Suprapubic skin (tissue), 4 donors: ENCODE measurements around the gene HLF. TPM values are rescaled to one million over a fixed set of nuclear protein-coding genes. Genes with fewer than 3 reads are reported as not detected.

ENCODE experiments used
- DNase-seq, 2 donors: peaks; one replicate each; pipeline ENCODE4 v3.0.0-alpha.2; 2019; ENCODE audit warnings: low spot score in 2 of 2
- H3K27ac ChIP-seq: fragments of 200-600 bp; sonication (generic); one replicate; pipeline ENCODE4 v1.5.1; 2019
- H3K27me3 ChIP-seq: fragments of 200-600 bp; sonication (generic); one replicate; pipeline ENCODE4 v1.5.1; 2019
- H3K36me3 ChIP-seq: fragments of 200-600 bp; sonication (generic); one replicate; pipeline ENCODE4 v1.5.1; 2019
- H3K4me1 ChIP-seq: fragments of 200-600 bp; sonication (generic); one replicate; pipeline ENCODE4 v1.5.1; 2019
- H3K4me3 ChIP-seq: fragments of 200-600 bp; sonication (generic); one replicate; pipeline ENCODE4 v1.5.1; 2019; ENCODE audit warnings: mild to moderate bottlenecking
- H3K9me3 ChIP-seq: fragments of 200-600 bp; sonication (generic); one replicate; pipeline ENCODE4 v1.5.1; 2019
- CTCF ChIP-seq, 2 donors: fragments of 200-600 bp in 1 of 2; fragments of 450-650 bp in 1 of 2; sonication (generic) in 1 of 2; IDR thresholded peaks; one replicate each; pipeline ENCODE4 v1.5.1; 2016 to 2019; ENCODE audit warnings: antibody characterized with exemption in 2 of 2, mild to moderate bottlenecking in 1 of 2, moderate library complexity in 1 of 2
- EP300 ChIP-seq: sonication (generic); formaldehyde crosslinking; IDR thresholded peaks from one replicate; pipeline ENCODE4 v1.6.1; 2017; ENCODE audit warnings: antibody characterized with exemption
- POLR2A ChIP-seq, 2 donors: fragments of 450-650 bp; IDR thresholded peaks; one replicate each; pipeline ENCODE4 v1.6.1; 2017; ENCODE audit warnings: antibody characterized with exemption in 2 of 2, mild to moderate bottlenecking in 2 of 2, moderate library complexity in 2 of 2
- POLR2AphosphoS5 ChIP-seq, 3 donors: sonication (generic); formaldehyde crosslinking; IDR thresholded peaks; one replicate each; pipeline ENCODE4 v1.6.1; 2017; ENCODE audit warnings: antibody characterized with exemption in 3 of 3
- WGBS: methylation state at CpG from one replicate; pipeline ENCODE4 v1.1.5; 2018; 5-methylcytosine and 5-hydroxymethylcytosine counted together
- total RNA-seq, 4 donors: library from RNA; depleted of rRNA; stranded (reverse); fragments of >200 nt; gene quantifications; one replicate each; pipeline ENCODE4 v1.1.0, GENCODE V29; 2016

The HLF gene
- total RNA-seq, 4 donors from 2014 or later = 26.2 to 41.8 (median 36.5) TPM

- no peaks in the 10 kb centered on the region for H3K36me3 ChIP-seq
- no peaks in the 10 kb centered on the region for H3K27me3 ChIP-seq
- WGBS = 47% methylated on average over 5 of the region's 5 CpGs
- peak overlapping the region; percentile 87 for H3K27ac ChIP-seq
- no peak for DNase-seq
- no peak for TF ChIP-seq CTCF (IDR thresholded peaks at IDR 0.05)
- TF ChIP-seq POLR2AphosphoS5 (IDR thresholded peaks at IDR 0.05) = no peak
- no peak for TF ChIP-seq EP300
- TF ChIP-seq POLR2A (IDR thresholded peaks at IDR 0.05) = no peak
- no peak overlapping the region for H3K4me3 ChIP-seq
- H3K9me3 ChIP-seq = no peaks in the 10 kb centered on the region
- H3K4me1 ChIP-seq = peaks cover 81% of the 10 kb centered on the region
These were observed 18.0 kb downstream of the HLF start for GRCh38 chr17:55282741-55283140.

- WGBS = 76% methylated on average over 9 of the region's 9 CpGs
- TF ChIP-seq EP300 (no peak), CTCF (IDR thresholded peaks at IDR 0.05) (no peak), POLR2A (IDR thresholded peaks at IDR 0.05) (no peak), POLR2AphosphoS5 (IDR thresholded peaks at IDR 0.05) (no peak)
- Histone ChIP-seq H3K36me3 (no peaks in the 10 kb centered on the region), H3K9me3 (no peaks in the 10 kb centered on the region), H3K4me1 (peaks cover 74% of the 10 kb centered on the region), H3K27me3 (no peaks in the 10 kb centered on the region), H3K27ac (peak overlapping the region; percentile 87), H3K4me3 (no peak overlapping the region)
- no peak for DNase-seq
These were observed 18.7 kb downstream of the HLF start for GRCh38 chr17:55283256-55283965.

- Histone ChIP-seq H3K36me3 (no peaks in the 10 kb centered on the region), H3K27me3 (no peaks in the 10 kb centered on the region), H3K4me1 (peaks cover 66% of the 10 kb centered on the region), H3K27ac (peak overlapping the region; percentile 87), H3K4me3 (no peak overlapping the region), H3K9me3 (no peaks in the 10 kb centered on the region)
- TF ChIP-seq POLR2AphosphoS5 (IDR thresholded peaks at IDR 0.05) = no peak
- no peak for TF ChIP-seq EP300
- no peak for TF ChIP-seq CTCF (IDR thresholded peaks at IDR 0.05)
- no peak for TF ChIP-seq POLR2A (IDR thresholded peaks at IDR 0.05)
- DNase-seq = no peak
- WGBS = 69% methylated on average over 7 of the region's 7 CpGs
These were observed 19.5 kb downstream of the HLF start for GRCh38 chr17:55284001-55284884.

- 22% methylated on average over 2 of the region's 2 CpGs for WGBS
These were observed 20.2 kb downstream of the HLF start for GRCh38 chr17:55284944-55285339.

More at GRCh38 chr17:55284944-55285339, 20.2 kb downstream of the HLF start:
- Histone ChIP-seq H3K27ac (peak overlapping the region; percentile 87), H3K36me3 (no peaks in the 10 kb centered on the region), H3K4me1 (peaks cover 65% of the 10 kb centered on the region), H3K9me3 (no peaks in the 10 kb centered on the region), H3K27me3 (no peaks in the 10 kb centered on the region), H3K4me3 (no peak overlapping the region)
- DNase-seq = no peak
- no peak for TF ChIP-seq POLR2AphosphoS5 (IDR thresholded peaks at IDR 0.05)
- no peak for TF ChIP-seq POLR2A (IDR thresholded peaks at IDR 0.05)
- no peak for TF ChIP-seq EP300
- no peak for TF ChIP-seq CTCF (IDR thresholded peaks at IDR 0.05)
